Measurements from ENCODE around the gene CDKL5.

CDKL5 gene

DNA sequence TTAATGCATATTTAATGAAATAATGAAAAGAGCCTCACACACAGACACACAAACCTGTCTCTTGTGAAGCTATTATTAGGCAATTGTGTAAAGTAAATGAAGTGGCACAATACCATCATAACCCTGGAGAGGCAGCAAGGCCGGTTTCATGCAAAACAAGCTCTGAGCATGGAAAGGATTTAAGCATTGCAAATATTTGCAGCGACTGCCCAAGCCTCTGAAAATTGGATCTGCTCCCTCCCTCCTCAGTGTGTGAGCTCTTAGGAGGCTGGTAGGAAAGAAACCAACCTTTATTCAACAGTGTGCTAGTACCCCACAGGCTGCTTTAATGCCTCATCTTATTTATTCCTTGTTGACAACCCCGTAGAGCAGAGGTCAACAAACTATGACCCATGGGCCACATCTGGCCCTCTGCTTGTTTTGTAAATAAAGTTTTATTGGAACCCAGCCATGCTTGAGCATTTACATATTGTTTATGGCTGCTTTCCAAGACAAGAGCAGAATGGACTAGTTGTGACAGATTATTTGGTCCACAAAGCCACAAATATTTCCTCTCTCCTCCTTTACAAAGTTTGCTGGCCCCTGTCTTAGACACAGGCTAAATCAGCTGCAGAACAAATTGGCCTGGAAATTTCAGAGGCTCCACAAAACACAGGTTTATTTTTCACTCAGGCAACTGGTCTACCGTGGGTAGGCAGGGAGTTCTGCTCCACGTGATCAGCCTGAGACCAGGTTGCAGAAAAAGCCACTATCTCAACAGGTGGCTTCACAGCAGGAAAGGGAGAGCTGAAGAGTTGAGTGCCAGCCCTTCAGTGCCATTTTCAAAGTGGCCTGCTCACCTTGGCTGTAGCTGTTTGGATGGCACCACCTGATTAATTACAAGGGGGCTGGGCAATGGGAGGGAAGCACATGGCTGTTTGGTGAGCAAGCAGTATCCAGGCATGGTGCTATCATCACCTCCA, 229.7 kb downstream of the CDKL5 start:
- DNase-seq = no peak

DNA sequence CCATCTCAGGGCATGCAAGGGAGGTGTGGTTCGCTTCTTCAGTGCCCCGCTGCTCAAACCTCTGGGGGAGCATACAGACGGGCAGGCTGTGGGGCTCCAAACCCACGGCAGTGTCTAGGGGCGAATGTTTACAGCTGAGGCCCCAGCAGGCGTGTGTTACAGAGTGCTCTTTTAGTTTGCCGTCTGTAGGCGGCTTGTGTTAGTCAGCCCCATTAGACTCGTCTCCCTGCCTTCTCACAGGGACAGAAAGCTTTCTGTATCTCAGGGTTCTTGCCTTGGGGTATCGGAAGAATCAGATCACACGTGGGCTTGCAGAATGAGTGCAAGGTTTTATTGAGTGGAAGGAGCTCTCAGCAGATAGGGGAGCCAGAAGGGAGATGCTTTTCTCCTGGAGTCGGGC, 235.9 kb downstream of the CDKL5 start:
- DNase-seq = no peak

DNA sequence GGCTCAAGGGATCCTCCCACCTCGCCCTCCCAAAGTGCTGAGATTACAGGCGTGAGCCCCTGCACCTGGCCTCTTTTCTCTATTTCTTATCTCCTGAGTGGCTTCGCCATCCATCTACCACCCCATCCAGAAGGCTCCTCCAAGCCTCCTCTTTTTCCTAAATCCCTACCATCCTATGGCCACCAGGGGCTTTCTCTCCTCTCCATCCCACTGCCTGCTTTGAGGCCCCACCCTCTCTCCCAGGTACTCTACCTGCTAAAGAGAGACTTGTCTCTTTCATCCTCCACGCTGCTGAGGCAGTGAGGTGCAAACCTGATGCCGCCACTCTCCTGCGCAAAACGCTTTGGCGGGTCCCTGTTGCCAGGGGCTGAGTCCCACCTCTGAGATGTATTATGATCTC, 239.5 kb downstream of the CDKL5 start:
- DNase-seq = no peak

DNA sequence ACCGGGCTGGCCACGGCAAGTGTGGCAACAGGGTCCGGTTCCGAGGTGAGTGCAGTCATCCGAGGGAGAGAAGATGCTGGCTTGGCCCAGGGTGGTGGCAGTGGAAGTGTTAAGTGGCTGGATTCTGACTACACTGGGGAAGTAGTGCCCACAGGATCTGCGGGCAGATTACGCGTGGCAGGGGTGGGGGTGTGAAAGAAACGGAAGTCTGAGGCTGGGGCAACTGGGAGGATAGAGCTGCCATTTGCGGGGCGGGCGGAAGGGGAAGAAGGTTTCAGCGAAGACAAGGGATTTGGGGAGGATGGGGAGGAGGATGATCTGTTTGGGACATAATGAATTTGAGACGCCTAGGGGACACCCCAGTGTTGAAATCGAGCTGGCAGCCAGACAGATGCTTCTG, 241.2 kb downstream of the CDKL5 start:
- DNase-seq = no peak

DNA sequence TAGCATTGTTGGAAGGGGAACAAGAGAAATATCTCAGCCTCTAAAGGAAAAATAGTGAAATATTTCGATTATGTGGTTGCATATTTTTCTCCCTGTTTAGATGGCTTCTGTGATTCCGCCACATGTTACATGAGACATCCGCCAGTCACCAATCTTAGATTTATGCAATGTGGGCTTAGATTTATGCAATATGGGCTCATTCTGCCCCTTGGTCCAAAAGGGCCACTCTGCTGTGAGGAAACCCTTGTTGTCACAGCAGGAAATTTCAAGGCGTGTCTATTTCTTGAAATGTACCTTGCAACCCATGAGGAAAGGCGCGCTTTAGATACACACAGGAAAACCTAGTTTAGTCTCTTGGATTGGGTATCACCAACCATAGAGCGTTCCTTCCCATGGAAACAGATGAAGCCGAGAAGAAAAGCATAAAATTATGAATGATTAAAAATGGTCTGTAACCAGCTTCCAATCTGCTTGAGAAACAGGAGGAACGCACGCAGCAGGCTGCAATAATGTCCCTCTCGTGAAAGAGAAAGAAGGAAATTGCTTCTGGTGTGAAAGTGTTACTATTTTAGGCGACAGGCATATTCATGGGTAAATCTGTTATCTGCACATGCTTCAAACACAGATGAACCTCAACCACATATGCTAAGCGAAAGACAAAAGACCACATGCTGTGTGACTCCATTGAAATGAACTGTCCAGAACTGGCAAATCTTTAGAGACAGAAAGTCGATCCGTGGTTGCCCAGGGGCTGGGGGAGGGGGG, 242.8 kb downstream of the CDKL5 start:
- DNase-seq = no peak

DNA sequence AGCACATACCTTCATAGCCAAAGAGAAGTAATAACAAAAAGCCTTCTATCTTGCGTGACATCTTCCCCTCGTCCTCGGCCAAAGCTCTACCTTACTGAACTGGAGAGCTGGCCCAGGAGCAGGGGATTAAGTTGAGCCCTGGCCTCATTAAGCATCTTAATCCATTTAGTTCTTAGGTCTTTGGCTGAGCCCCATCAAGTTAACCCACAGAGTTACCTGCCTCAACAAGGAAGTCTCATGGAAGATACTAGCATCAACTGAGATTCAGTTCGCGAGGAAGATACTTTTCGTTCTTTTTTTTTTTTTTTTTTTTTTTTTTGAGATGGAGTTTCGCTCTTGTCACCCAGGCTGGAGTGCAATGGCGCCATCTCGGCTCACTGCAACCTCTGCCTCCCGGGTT, 246.6 kb downstream of the CDKL5 start, which contains the start of gene RS1:
Gene RS1 (minus strand): TSS at position 101 of the 400 bp plus-strand sequence. CDS start 40 bp downstream, at position 61.
- DNase-seq = no peak

DNA sequence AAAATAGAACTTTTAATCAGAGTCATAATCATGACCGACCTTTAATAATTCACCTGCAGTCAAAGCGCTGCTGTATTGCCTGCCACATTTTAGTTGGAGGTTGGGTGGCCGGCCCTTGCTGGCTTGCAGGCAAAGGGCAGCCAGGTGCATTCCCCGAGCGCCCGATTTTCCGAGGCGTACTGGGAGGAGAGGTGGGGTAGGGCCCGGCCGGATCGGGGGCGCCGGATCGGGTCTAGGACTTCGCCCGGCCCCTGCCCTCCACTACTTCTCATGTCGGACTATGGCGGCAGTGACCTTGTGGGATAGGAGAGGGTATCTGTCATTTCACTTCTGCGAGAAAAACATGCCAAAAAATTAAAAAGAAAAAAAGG, 249.0 kb downstream of the CDKL5 start:
- DNase-seq = no peak

DNA sequence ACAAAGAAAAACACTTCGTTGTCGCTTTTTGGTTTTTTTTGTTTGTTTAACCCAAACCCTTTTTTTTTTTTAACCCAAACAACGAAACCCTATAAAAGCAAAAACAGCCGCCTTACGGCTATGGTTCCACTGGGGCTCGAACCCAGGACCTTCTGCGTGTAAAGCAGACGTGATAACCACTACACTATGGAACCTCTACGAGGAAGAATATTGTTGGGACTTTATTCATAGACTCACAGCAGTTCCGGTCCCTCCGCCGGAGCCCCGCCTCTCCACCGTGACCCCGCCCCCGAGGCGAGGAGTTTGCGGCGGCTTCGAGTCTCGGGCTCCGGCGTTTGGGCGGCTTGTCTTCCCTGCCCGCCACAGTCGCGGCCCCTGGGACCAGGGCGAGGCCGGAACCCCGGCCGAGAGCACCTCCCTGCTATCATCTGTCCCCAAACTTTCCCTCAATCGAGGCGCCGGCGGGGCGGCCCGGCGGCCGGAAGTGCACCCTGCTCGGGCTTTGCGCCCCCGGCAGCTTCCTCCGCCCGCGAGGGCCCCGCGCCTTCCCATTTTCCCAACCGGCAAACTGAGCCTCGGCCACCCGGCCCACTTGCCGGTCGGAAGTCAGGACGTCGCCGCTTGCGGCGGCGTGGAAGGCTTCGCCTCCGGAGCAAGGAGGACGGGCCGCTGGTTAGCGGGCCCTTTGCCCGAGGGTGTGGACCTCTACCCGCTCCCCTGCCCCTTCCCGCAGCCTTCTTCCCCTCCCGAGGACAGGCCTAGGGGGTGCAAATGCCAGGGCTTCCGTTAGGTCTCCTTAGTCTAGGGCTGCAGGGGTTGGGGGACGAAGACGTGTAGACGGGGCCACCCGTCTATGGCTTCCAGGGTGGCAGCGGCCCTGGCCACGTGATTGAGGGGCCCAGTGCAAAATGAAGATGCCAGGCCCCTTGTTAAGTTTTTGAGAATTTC, 249.7 kb downstream of the CDKL5 start:
- DNase-seq = no peak

DNA sequence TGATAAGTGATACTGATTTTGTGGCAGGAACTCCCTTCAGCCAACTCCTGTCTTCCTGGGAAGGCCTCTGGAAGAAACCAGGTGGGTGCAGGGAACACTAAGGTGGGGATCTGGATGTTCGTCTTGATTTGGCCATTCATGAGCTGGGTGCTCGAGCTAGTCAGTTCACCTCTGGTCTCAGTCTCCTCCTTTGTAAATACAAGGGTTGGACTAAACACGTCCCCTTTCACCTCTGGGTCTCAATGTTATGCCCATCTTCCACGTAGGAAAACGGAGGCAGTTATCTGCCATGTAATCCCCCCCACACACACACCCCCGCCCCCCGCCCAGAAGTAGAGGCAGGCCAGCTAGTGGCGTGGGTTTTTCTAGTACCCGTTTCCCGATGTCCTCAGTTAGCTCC, 250.6 kb downstream of the CDKL5 start:
- DNase-seq = no peak

DNA sequence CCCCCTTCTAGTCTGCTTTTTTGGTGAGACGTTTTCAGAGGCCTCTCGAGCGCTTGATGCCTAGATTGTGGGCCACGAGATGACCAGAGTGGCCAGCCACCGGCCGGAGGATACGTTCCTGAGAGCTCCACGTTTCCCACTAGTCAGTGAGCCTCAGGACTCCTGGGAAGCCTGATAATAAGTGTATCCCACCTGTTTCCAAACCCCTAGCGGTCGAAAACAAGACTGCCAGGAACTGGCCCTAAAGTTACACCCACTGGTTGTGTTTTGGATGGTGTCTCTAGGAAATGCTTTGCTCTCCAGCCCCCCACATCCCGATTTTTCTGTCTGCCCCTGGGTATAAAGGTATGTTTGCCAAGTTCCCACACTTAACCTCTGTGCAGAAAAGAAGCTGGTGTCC, 251.1 kb downstream of the CDKL5 start:
- no peak for DNase-seq

DNA sequence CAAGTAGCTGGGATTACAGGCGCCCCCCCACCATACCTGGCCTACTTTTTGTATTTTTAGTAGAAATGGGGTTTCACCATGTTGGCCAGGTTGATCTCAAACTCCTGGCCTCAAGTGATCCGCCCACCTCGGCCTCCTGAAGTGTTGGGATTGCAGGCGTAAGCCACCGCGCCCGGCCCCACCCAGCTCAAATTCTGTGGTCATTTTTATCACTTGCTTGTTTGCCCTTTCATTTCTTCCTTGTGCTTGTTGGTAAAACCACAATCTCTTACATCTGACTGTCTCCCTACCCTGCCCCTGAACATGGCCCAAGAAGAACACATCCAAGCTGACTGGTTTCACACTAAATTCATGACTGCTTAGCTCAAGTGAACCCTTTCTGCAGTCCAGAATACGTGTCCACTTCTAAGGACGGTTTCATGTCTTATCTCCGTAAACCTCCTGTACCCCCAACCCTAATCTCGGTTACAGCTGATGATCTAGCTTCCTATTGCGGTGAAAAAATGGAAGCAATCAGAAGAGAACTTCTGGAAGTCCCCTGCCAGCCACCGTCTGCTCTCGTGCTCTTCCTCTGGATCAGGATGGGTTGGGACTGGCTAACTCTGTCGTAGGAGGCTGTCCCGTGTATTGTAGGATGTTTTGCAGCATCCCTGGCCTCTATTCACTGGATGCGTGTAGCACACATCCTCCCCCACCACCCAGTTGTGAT, 251.9 kb downstream of the CDKL5 start:
- DNase-seq = no peak

DNA sequence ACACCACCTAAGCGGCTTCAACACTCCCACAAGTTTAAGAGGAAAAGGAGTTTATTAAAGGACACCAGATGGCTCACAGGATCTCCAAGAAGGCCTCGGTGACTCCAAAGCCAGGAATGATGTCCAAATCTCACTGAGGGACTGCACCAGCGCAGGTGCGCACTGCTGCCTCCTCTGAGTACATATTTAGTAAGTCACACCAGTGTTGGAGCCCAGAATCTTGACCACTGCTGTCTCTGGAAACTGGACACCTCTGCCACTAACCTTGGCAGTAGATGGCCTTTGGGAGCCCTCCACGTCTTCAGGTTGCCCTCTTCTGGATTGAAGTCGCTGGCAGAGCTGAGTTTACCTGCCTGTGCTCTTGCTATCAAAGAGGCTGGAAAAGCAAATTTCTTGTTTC, 256.6 kb downstream of the CDKL5 start:
- no peak for DNase-seq

DNA sequence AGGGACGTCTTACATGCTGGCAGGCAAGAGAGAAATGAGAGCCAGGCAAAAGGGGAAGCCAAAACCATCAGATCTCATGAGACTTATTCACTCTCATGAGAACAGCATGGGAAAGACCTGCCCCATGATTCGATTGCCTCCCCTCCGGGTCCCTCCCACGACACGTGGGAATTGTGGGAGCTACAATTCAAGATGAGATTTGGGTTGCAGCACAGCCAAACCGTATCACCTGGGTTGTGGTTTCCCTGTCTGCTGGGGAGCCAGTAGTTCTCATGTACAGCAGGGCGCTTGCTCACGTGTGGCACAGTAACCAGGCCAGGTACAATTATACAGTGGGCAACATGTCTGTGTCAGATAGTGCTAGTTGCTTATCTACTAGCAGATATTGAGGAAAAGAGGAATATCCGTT, 257.6 kb downstream of the CDKL5 start:
- DNase-seq = no peak

DNA sequence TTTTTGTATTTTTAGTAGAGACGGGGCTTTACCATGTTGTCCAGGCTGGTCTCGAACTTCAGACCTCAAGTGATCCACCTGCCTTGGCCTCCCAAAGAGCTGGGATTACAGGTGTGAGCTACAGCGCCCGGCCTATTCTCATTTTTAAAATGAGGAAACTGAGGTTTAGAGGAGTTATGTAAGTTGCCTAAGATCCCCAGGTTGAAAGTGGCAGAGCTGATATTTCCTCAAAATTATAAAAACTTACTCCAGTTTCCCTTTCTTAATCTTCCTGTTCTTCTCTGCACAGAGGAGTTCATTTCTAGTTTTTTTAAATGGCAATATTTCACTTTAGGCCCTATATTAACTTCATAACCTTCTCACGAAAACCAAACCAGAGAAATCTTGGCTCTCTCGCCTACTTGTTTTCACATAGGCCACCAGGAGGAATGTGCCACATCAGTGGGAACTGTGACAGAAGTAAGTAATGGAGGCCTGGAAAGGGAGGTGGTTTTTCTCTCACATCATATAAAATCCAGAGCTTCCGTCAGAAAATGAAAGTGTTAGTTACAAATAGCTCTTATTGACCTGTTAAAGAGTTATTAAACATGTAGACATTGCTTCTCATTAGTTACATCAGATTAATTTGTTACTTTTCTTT, 262.6 kb downstream of the CDKL5 start:
- DNase-seq = no peak

DNA sequence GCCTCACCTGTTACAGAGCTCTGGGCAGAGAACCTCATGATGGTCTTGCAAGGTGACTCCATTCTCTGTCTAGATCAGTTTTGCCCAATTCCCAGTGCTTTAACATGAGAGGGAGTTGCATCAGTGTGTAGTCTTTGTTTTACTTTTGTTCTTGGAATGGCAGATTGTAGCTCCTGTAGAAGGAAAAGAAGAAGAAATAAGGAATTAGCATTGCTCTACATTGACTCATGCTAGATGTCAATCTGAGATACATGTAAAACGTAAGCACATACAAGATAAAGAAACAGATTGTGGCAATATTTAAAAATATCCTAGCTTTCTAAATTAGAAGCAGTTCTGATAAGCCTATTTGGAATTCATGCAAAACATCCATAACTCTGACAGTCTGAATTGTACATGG, 266.0 kb downstream of the CDKL5 start:
- no peak for DNase-seq

DNA sequence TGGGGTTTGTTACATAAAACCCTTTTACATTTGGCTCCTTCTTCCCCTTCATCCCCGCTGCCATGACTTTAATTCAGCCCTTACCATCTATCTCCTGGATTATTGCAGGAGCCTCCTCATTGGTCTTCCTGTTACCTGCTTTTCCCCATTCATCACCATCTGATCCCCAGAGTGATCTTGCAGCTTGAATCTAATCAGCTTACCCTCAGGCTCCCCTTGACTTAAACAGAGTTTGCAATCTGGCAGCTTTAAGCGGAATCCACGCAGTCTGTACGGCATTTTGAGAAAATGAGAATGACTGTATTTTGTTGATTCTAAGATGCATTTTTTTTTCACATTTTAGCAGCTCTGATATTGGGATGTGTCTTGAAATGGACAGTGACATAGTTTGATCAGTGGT, 267.1 kb downstream of the CDKL5 start:
- DNase-seq = no peak

DNA sequence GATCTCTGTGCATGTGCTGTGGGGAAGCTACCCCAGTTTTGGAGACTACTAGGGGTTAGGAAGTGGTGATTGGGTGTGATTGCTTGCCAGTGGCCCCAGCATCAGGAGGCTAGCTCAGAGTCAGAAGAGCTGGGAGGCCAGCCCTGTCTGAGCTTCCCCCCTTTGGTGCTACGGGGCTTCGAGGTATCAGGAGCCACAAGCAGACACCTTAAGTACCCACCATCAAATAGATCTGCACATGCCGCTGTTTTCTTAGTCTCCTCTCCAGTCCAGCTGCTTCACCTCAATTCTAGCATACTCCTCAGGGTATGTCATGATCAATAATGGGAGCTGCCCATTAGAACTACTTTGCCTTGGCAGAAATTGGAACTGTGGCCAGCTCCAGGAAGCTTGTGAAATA, 271.2 kb downstream of the CDKL5 start:
- no peak for DNase-seq

DNA sequence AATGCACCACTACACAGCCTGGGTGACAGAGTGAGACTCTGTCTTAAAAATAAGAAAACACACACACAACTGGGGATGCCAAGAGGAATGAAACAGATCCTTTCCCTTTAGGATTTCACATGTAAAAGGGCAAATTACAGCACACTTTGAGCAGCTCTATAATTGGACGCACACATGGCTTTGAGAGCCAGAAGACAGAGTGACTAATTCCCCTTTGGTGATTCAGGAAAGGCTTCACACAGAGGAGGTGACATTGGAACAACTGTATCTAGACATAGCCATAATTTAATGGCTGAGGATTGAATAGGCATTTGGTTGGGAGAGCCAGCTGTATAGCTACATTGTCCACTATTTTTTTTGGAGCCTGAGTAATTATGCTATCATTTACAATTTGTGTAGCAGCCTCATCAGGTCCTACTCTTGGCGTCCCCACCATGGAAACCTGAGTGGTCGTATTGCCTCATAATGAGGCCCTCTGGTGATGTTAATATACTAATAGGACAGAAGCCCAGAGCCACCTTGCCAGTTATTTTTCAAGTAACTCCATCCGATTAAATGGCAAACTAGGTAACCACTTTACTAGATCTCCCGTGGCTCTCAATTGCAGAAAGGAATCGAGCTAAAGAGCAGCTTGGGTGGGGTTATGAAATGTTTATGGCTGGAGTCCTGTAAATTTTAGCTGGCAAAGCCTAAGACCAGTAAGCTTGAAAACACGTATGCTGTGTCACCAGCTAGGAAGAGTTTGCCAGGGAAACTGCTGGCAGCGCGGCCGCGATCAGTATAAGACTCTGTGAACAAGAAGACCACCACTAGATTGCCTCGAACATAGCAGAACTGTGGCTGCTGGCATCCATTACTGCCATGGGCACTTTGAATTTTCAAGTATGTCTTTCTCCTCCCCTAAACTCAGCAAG, 273.6 kb downstream of the CDKL5 start:
- DNase-seq = no peak

DNA sequence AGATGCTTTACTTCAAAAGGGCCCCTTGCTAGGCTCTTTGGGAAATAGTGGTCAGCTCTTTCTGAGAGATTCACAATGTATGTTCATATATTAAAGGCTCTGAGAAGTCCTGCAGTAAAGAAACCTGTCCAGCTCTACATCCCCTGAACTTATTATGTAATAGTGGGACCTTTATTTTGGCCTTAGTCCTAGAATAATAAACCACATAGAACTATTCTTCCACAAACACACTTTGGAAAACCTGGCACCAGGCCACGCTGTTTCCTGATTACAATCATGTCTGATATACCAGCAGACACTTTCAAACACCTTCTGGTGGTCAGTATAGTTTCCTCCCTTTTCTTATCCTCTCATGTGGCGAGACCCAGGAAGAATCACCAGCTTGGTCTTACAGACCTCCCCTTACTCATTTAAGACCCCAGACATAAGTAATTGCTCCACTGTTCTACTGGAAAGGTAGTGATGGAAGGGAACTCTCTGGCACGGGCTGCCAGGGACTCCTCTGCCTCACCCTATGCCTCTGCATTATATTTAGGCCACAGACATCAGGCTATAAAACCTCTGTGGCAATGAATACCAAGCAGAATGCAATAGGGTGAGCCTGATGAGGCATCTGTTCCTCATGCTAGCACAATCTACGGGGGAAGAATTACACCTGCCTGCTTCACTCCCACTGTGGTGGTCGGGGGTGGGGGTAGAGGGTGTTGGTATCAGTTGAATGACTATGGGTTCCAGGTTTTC, 276.4 kb downstream of the CDKL5 start:
- no peak for DNase-seq
